Measurements from ENCODE around the gene FAM222B.
"Not testable (repeated sequence)": the region's sequence is repeated elsewhere in the genome, so short reads cannot be mapped to it uniquely, and the experiment has no call there.

The FAM222B gene

GRCh38 chr17:28744972-28745785, 97.4 kb downstream of the FAM222B start:
- DNase-seq, result peak; percentile 35

GRCh38 chr17:28744104-28744971, 98.3 kb downstream of the FAM222B start:
- DNase-seq, result peak; percentile 33

GRCh38 chr17:28743243-28744103, 99.1 kb downstream of the FAM222B start, which contains the start of gene TRAF4:
Gene TRAF4, plus strand, starts transcription at chr17:28744011. Its CDS starts 102 bp downstream, at chr17:28744113.
- peak; percentile 88 for DNase-seq

GRCh38 chr17:28741358-28742349, 100.9 kb downstream of the FAM222B start:
- DNase-seq, result no peak

- DNase-seq, result no peak
These were observed 101.9 kb downstream of the FAM222B start for GRCh38 chr17:28740406-28741357.

GRCh38 chr17:28738680-28739384, 103.8 kb downstream of the FAM222B start:
- DNase-seq, result no peak

- DNase-seq, result no peak
These were observed 104.6 kb downstream of the FAM222B start for GRCh38 chr17:28737770-28738679.

GRCh38 chr17:28737316-28737715, 105.3 kb downstream of the FAM222B start:
- no peak for DNase-seq

GRCh38 chr17:28735913-28736769, 106.4 kb downstream of the FAM222B start:
- not testable (repeated sequence) for DNase-seq

GRCh38 chr17:28735242-28735722, 107.3 kb downstream of the FAM222B start:
- no peak for DNase-seq

GRCh38 chr17:28734712-28735241, 107.8 kb downstream of the FAM222B start:
- no peak for DNase-seq

- DNase-seq, result no peak
These were observed 109.2 kb downstream of the FAM222B start for GRCh38 chr17:28733346-28733745.

- DNase-seq, result no peak
These were observed 112.7 kb downstream of the FAM222B start for GRCh38 chr17:28729950-28730330.

- peak; percentile 92 for DNase-seq
These were observed 114.0 kb downstream of the FAM222B start, which contains the start of gene NEK8 for GRCh38 chr17:28728364-28729200. Gene NEK8, plus strand, starts transcription at chr17:28728788. Its CDS starts 26 bp downstream, at chr17:28728814.

- peak; percentile 88 for DNase-seq
These were observed 115.7 kb downstream of the FAM222B start for GRCh38 chr17:28726627-28727491.

Measured in HCEC 1CT (cell line).